Prostate gland (tissue), 2 donors: ENCODE results near the gene CELF3.

ENCODE experiments used
- POLR2AphosphoS5 ChIP-seq: sonication (generic); formaldehyde crosslinking; IDR thresholded peaks from one replicate; pipeline ENCODE4 v1.6.1; 2017; ENCODE audit warnings: antibody characterized with exemption
- TF ChIP-seq, protein P1 (sequence below), 4 experiments: fragments of 200-600 bp in 2 of 4; fragments of 450-650 bp in 2 of 4; sonication (generic) in 2 of 4; IDR thresholded peaks; 1 replicate in 3 of 4; 2 replicates in 1 of 4; pipeline ENCODE4 v1.5.1; 2016 to 2019; ENCODE audit warnings: antibody characterized with exemption in 4 of 4, mild to moderate bottlenecking in 2 of 4, moderate library complexity in 2 of 4

- TF ChIP-seq, protein P1, sequence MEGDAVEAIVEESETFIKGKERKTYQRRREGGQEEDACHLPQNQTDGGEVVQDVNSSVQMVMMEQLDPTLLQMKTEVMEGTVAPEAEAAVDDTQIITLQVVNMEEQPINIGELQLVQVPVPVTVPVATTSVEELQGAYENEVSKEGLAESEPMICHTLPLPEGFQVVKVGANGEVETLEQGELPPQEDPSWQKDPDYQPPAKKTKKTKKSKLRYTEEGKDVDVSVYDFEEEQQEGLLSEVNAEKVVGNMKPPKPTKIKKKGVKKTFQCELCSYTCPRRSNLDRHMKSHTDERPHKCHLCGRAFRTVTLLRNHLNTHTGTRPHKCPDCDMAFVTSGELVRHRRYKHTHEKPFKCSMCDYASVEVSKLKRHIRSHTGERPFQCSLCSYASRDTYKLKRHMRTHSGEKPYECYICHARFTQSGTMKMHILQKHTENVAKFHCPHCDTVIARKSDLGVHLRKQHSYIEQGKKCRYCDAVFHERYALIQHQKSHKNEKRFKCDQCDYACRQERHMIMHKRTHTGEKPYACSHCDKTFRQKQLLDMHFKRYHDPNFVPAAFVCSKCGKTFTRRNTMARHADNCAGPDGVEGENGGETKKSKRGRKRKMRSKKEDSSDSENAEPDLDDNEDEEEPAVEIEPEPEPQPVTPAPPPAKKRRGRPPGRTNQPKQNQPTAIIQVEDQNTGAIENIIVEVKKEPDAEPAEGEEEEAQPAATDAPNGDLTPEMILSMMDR (IDR thresholded peaks at IDR 0.05) = no peak
- no peak for TF ChIP-seq POLR2AphosphoS5
Measured at GRCh38 chr1:151680391-151680790, 36.2 kb downstream of the CELF3 start.
